NT2/D1 (cell line): ENCODE results near the gene DOCK2.

Experiments
- SUZ12 ChIP-seq: IDR thresholded peaks from 2 replicates; pipeline ENCODE4 v1.6.1; 2011; ENCODE audit not compliant: insufficient read length, insufficient read depth; ENCODE audit errors: extremely low read depth
- ZNF274 ChIP-seq: IDR thresholded peaks from 2 replicates; pipeline ENCODE4 v1.6.1; 2011; ENCODE audit warnings: mild to moderate bottlenecking, low read depth, low read length

GRCh38 chr5:169707686-169708085, 70.6 kb downstream of the DOCK2 start:
- TF ChIP-seq ZNF274: no peak
- TF ChIP-seq SUZ12: no peak
